ENCODE data around the gene ANKRD11. TPM values are rescaled to one million over a fixed set of nuclear protein-coding genes. Genes with fewer than 3 reads are reported as not detected.

Gene ANKRD11
- polyA plus RNA-seq, 1 donor (not counting 4 experiments of a cell fraction or from before 2014, with no cell fraction given) = 30.1 TPM

GRCh38 chr16:89484041-89484501, 6.3 kb downstream of the ANKRD11 start:
- Histone ChIP-seq H3K27ac (ENCODE audit: control insufficient read depth, insufficient read depth, low read length) (peak overlapping the region; percentile 20), H3K4me1 (ENCODE audit: control insufficient read depth, extremely low read depth, insufficient read depth, low read length) (peaks cover 75% of the 10 kb centered on the region), H3K4me3 (ENCODE audit: control insufficient read depth in 2 of 3, extremely low read depth in 1 of 3, insufficient read depth in 2 of 3, low read depth in 1 of 3, low read length in 3 of 3) (no peak overlapping the region), H3K27me3 (ENCODE audit: control insufficient read depth, extremely low read depth, insufficient read depth, low read length) (no peaks in the 10 kb centered on the region), H2AFZ (ENCODE audit: control insufficient read depth, low read length) (no peak overlapping the region), H3K9ac (ENCODE audit: control insufficient read depth, extremely low read depth, insufficient read depth, low read length) (peak overlapping the region; percentile 9), H3K36me3 (ENCODE audit: control insufficient read depth in 2 of 2, extremely low read depth in 1 of 2, insufficient read depth in 2 of 2, low read length in 2 of 2) (peaks cover 2 to 26% of the 10 kb centered on the region in 2 experiments), H3K9me3 (ENCODE audit: control insufficient read depth, low read depth, low read length) (no peaks in the 10 kb centered on the region), H4K20me1 (ENCODE audit: control insufficient read depth, extremely low read depth, insufficient read depth, low read length) (peaks cover 73% of the 10 kb centered on the region), H3K9me1 (ENCODE audit: control insufficient read depth, extremely low read depth, insufficient read depth, low read length) (peaks cover 20% of the 10 kb centered on the region), H3K4me2 (ENCODE audit: control insufficient read depth, extremely low read depth, insufficient read depth, low read depth, low read length) (peak overlapping the region; percentile 37), H3K79me2 (ENCODE audit: control insufficient read depth, insufficient read depth, low read length) (peaks cover 95% of the 10 kb centered on the region)
- no peak for FAIRE-seq
- DNase-seq (ENCODE audit: low read depth, low spot score) = no peak
- dilution Hi-C loops (cut with MboI; ENCODE audit: extremely low pct_ligation_motif_present, low sequenced_read_pairs) = no loop called here
- TF ChIP-seq CTCF (optimal IDR thresholded peaks at IDR 0.05 in 1 of 3, IDR thresholded peaks at IDR 0.05 in 1 of 3, conservative IDR thresholded peaks at IDR 0.05 in 1 of 3; ENCODE audit: extremely low read depth in 1 of 3, insufficient read depth in 2 of 3, low read length in 3 of 3) (no peak), EZH2 (IDR thresholded peaks at IDR 0.05; ENCODE audit: low read length) (no peak)

GRCh38 chr16:89482817-89483205, 7.5 kb downstream of the ANKRD11 start:
- H3K27ac ChIP-seq (ENCODE audit: control insufficient read depth, insufficient read depth, low read length) = peak overlapping the region; percentile 54

More at GRCh38 chr16:89482817-89483205, 7.5 kb downstream of the ANKRD11 start:
- FAIRE-seq (peak; percentile 5), DNase-seq (ENCODE audit: low read depth, low spot score) (no peak)
- peaks cover 2 to 26% of the 10 kb centered on the region in 2 experiments for H3K36me3 ChIP-seq (ENCODE audit: control insufficient read depth in 2 of 2, extremely low read depth in 1 of 2, insufficient read depth in 2 of 2, low read length in 2 of 2)
- H3K9me3 ChIP-seq (ENCODE audit: control insufficient read depth, low read depth, low read length) = no peaks in the 10 kb centered on the region
- H3K4me2 ChIP-seq (ENCODE audit: control insufficient read depth, extremely low read depth, insufficient read depth, low read depth, low read length) = peak overlapping the region; percentile 59
- peaks cover 27% of the 10 kb centered on the region for H3K9me1 ChIP-seq (ENCODE audit: control insufficient read depth, extremely low read depth, insufficient read depth, low read length)
- no peak overlapping the region for H2AFZ ChIP-seq (ENCODE audit: control insufficient read depth, low read length)
- H4K20me1 ChIP-seq (ENCODE audit: control insufficient read depth, extremely low read depth, insufficient read depth, low read length) = peaks cover 73% of the 10 kb centered on the region
- H3K4me3 ChIP-seq (ENCODE audit: control insufficient read depth in 2 of 3, extremely low read depth in 1 of 3, insufficient read depth in 2 of 3, low read depth in 1 of 3, low read length in 3 of 3) = peak overlapping the region in 2 of 3 experiments; percentile 0 to 23
- dilution Hi-C loops (cut with MboI; ENCODE audit: extremely low pct_ligation_motif_present, low sequenced_read_pairs) = no loop called here
- peaks cover 95% of the 10 kb centered on the region for H3K79me2 ChIP-seq (ENCODE audit: control insufficient read depth, insufficient read depth, low read length)
- no peak for TF ChIP-seq EZH2 (IDR thresholded peaks at IDR 0.05; ENCODE audit: low read length)
- no peak for TF ChIP-seq CTCF (optimal IDR thresholded peaks at IDR 0.05 in 1 of 3, IDR thresholded peaks at IDR 0.05 in 1 of 3, conservative IDR thresholded peaks at IDR 0.05 in 1 of 3; ENCODE audit: extremely low read depth in 1 of 3, insufficient read depth in 2 of 3, low read length in 3 of 3)
- H3K9ac ChIP-seq (ENCODE audit: control insufficient read depth, extremely low read depth, insufficient read depth, low read length) = peak overlapping the region; percentile 53
- no peaks in the 10 kb centered on the region for H3K27me3 ChIP-seq (ENCODE audit: control insufficient read depth, extremely low read depth, insufficient read depth, low read length)
- peaks cover 78% of the 10 kb centered on the region for H3K4me1 ChIP-seq (ENCODE audit: control insufficient read depth, extremely low read depth, insufficient read depth, low read length)
